ENCODE measurements around the gene ZNF777. TPM values are rescaled to one million over a fixed set of nuclear protein-coding genes. Genes with fewer than 3 reads are reported as not detected.

ZNF777 gene
- total and polyA plus RNA-seq, 11 donors = 6.5 to 10.7 (median 7.5) TPM

DNA sequence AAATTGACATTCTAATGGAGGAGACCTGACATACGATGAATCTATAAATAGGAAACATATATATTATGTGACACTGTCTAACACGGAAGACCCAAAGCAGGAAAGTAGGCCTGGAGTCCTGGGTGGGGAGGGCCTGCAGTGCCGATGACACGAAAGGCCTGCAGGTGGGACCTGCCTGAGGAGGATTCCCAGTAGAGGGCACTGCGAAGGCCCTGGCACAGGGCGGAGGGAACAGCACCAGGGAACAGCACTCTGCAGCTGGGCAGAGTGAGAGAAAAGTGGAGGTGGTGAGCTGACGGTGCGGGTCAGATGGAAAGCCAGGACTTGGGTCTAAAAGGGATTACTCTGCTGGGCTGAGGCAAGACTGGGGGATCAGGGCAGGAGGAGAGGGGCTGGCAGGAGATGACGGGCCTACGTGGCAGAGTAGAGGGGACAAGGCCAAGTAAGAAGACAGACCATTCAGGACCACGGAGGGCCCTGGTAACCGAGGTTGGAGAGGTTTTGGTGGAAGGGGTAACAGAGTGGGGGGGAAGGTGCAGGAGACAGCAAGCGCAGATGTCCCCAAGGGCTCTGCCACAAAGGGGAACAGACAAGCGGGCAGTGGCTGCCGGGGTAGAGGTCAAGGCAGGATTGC lies 28.6 kb upstream of the ZNF777 start:
- H3K27me3 ChIP-seq = no peaks in the 10 kb centered on the region
- H3K4me1 ChIP-seq = peaks cover 0 to 3% (median 0%) of the 10 kb centered on the region in 12 donors
- 84 to 87% (median 85%) methylated on average over 15 of the region's 15 CpGs for WGBS, 4 donors
- intact Hi-C loops (cut with DNase I) = loop anchor here in 3 of 10 donors (10.0 kb wide), 3 partner anchors 135 to 225 kb away; partner anchors contain the start of gene ZNF783 (in 1 of the 3)
- no peak for DNase-seq
- no peak overlapping the region for H3K4me3 ChIP-seq
- H3K27ac ChIP-seq = no peak overlapping the region
- peaks cover 0 to 97% (median 87%) of the 10 kb centered on the region in 9 donors for H3K36me3 ChIP-seq
- H3K9me3 ChIP-seq = no peaks in the 10 kb centered on the region
- TF ChIP-seq, protein P1, sequence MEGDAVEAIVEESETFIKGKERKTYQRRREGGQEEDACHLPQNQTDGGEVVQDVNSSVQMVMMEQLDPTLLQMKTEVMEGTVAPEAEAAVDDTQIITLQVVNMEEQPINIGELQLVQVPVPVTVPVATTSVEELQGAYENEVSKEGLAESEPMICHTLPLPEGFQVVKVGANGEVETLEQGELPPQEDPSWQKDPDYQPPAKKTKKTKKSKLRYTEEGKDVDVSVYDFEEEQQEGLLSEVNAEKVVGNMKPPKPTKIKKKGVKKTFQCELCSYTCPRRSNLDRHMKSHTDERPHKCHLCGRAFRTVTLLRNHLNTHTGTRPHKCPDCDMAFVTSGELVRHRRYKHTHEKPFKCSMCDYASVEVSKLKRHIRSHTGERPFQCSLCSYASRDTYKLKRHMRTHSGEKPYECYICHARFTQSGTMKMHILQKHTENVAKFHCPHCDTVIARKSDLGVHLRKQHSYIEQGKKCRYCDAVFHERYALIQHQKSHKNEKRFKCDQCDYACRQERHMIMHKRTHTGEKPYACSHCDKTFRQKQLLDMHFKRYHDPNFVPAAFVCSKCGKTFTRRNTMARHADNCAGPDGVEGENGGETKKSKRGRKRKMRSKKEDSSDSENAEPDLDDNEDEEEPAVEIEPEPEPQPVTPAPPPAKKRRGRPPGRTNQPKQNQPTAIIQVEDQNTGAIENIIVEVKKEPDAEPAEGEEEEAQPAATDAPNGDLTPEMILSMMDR (IDR thresholded peaks at IDR 0.05) = peak in 3 of 12 donors; percentile 14 to 20 (median 16)
- no peak for TF ChIP-seq POLR2A (IDR thresholded peaks at IDR 0.05)
- ATAC-seq = peak; percentile 35 to 54 (median 48)

DNA sequence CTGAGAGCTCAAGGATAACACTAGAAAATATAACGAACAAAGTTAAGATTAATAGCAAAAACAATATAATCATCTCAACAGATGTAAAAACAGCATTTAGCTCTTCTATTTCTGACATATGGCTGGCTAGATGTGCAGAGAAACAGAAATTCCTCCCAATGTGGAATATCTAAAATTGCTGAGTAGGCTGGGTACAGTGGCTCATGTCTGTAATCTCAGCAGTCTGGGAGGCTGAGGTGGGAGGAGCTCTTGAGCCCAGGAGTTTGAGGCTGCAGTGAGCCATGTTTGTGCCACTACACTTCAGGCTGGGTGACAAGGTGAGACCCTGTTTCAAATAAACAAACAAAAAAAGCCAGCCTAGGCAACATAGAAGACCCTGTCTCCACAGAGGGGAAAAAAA lies 18.7 kb upstream of the ZNF777 start:
- WGBS, 4 donors = 96 to 100% (median 99%) methylated on average over 1 of the region's 1 CpG
- TF ChIP-seq, protein P1 (IDR thresholded peaks at IDR 0.05) = no peak
- no peak for TF ChIP-seq POLR2A (IDR thresholded peaks at IDR 0.05)
- Histone ChIP-seq H3K36me3 (peaks cover 0 to 62% (median 36%) of the 10 kb centered on the region in 9 donors), H3K4me1 (no peaks in the 10 kb centered on the region), H3K27ac (no peak overlapping the region), H3K27me3 (no peaks in the 10 kb centered on the region), H3K4me3 (no peak overlapping the region), H3K9me3 (peaks cover 0 to 12% (median 0%) of the 10 kb centered on the region in 12 donors)
- ATAC-seq (no peak), DNase-seq (no peak)
- intact Hi-C loops (cut with DNase I) = no loop called here

DNA sequence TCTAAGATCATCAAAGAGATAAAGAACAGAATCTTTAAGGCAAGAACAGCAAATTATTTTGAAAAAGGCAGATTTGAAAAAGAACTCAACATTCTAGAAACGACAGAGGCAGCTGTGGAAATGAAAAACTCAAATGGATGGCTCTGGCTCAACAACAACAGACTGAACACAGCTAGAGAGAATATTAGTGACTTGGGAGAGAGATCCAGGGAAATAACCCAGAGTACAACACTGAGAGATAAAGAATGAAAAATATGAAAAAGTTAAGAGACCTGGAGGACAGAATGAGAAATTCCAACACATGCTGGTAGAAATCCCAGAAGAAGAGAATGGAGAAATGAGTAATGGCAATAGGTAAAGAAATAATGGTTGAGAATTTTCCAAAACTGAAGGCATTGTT lies 17.9 kb upstream of the ZNF777 start:
- WGBS, 4 donors = 93 to 99% (median 96%) methylated on average over 1 of the region's 1 CpG
- DNase-seq (no peak), ATAC-seq (no peak)
- Histone ChIP-seq H3K4me1 (no peaks in the 10 kb centered on the region), H3K36me3 (peaks cover 2 to 68% (median 44%) of the 10 kb centered on the region in 9 donors), H3K27ac (no peak overlapping the region), H3K27me3 (no peaks in the 10 kb centered on the region), H3K9me3 (peaks cover 0 to 12% (median 0%) of the 10 kb centered on the region in 12 donors), H3K4me3 (no peak overlapping the region)
- TF ChIP-seq POLR2A (IDR thresholded peaks at IDR 0.05) = no peak
- TF ChIP-seq, protein P1 (IDR thresholded peaks at IDR 0.05) = no peak
- intact Hi-C loops (cut with DNase I) = no loop called here

DNA sequence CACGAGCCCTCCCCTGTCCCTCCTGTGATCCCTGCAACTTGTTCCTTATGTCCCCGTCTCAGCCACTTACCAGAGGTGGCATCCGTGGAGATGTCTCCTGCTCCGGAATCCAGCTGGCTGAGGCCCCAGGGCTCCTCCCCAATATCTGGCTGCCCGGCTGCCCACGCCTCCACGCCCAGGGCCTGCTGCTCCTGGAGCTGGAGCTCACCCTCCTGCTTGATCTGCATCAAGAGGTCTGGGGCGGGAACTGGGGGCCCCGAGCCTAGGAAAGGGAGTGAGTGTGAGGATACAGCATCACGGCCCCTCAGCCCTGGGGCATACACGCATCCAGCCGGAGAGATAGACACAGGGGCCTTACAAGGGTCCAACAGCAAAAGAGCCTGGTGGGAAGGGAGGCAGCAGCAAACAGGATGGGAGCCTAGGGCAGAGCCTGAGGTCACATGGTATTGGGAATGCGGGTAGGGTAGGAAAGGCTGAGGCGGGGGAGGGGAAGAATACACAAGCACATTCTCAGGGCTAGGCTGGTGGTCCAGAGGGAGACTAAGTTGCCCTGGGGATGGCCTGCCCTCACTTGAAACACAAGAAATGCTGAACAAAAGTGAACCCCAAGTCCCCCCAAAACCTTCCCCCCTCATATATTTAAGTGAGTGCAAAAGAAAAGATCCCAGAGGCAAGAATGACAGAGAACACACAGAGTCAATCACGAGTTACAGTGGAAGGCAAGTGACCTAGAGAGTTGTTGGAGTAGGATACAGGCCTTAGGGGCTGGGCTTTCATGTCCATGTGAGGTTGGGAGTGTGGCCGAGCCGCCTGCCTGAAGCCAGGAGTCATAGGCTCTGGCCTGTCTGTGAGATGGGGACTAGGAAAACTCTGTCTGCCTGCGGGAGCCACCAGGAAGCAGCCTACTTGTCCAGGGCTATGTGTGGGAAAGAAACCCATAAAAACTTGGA lies 16.9 kb upstream of the ZNF777 start:
- ATAC-seq (no peak), DNase-seq (no peak)
- no peaks in the 10 kb centered on the region for H3K27me3 ChIP-seq
- WGBS, 4 donors = 93 to 94% (median 93%) methylated on average over 18 of the region's 18 CpGs
- intact Hi-C loops (cut with DNase I) = no loop called here
- peaks cover 2 to 78% (median 52%) of the 10 kb centered on the region in 9 donors for H3K36me3 ChIP-seq
- no peak overlapping the region for H3K27ac ChIP-seq
- H3K4me3 ChIP-seq = no peak overlapping the region
- H3K9me3 ChIP-seq = peaks cover 0 to 12% (median 0%) of the 10 kb centered on the region in 12 donors
- no peak for TF ChIP-seq POLR2A (IDR thresholded peaks at IDR 0.05)
- TF ChIP-seq, protein P1 (IDR thresholded peaks at IDR 0.05) = no peak
- no peaks in the 10 kb centered on the region for H3K4me1 ChIP-seq

All from heart left ventricle (tissue), 16 donors.